HUDEP-2 (cell line): Measurements from ENCODE around the gene EPHA3.

Experiments
- DNase-seq, 76 experiments: peaks; one replicate each; lab custom pipeline; 2025; ENCODE audit not compliant: unreplicated experiment in 76 of 76; lab: John Stamatoyannopoulos, UW

The EPHA3 gene

DNA sequence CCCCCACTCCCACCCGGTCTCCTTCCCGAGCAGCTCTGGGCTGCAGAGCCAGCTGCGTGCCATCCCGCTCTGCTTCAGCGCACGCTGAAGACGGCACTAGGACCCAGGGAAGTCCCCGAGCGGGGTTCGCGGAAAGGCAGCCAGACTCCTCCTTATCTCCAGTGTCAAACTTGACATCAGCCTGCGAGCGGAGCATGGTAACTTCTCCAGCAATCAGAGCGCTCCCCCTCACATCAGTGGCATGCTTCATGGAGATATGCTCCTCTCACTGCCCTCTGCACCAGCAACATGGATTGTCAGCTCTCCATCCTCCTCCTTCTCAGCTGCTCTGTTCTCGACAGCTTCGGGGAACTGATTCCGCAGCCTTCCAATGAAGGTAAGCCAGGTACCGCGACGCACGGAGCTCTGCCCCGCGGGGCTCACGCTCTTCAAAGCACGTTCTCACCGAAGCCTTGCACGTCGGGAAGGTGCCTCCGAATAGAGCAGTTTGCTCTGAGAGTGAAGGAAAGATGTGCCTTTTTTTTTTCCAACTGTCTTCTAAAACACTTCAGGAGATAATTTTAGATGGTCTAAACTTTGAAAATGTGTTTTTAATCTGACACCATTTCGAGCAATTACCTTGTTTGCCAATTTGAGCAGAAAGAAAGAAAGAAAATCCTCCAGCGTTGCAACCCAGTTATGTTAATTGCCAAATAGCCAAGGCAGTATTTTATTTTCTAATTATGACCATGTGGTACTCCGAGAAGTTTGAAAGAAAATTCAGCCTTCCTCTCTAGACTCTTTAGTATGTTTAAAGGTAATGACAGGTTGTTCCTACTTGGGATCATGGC is at the start of gene EPHA3:
Gene EPHA3 (plus strand): TSS at position 161 of the 830 bp plus-strand sequence. CDS start 128 bp downstream, at position 289.
- peak in 49 of 76 experiments; percentile 1 to 82 (median 37) for DNase-seq

DNA sequence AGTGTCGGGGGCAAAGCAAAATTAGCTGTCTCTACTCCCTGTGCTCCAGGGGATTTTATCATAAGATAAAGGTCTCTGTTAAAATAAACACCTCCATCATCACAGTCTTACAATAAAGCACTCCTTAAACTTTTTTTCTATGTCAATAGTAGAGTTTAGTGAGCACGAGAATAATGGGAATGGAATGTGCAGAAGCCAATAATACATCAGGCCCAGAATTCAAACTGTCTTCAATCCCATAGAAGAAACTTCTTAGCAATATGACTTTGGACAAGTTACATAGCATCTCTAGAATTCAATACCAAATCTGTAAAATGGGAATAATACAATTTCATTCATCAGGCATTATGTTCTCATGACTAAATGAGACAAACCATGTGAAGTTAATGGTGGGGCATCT is 49.0 kb upstream of the EPHA3 start:
- DNase-seq, result no peak

DNA sequence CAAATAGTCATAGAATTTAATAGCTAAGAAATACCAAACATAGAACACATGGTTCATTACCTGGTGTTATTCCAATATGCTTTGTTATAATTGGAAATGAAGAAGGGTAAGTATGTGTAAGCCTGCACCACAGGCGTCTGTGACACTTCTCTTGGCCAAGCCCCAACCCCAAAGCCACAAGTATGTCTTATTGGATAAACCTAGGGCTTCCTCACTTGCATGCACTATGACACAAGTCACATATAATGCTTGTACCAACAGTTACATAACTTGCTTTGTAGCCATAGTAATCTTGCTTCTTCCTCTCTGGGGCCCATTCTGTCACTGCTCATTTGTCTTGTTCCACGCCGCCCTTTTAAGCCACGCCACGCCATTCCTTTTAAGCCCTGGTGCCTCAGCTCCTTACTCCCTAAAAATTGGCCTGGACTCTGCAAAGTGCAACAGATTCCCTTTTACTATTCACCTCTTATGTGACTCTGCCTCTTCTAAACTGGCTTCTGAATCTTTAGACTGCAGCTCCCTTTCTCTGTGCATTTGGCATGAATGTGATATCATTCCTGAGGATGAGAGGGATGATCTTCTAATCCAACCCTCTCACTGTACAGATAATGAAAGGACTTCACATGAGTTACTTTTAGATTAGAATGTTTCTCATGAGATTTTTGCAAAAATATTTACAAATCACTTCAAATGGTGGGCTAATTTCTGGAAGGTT is 48.1 kb upstream of the EPHA3 start:
- no peak for DNase-seq

DNA sequence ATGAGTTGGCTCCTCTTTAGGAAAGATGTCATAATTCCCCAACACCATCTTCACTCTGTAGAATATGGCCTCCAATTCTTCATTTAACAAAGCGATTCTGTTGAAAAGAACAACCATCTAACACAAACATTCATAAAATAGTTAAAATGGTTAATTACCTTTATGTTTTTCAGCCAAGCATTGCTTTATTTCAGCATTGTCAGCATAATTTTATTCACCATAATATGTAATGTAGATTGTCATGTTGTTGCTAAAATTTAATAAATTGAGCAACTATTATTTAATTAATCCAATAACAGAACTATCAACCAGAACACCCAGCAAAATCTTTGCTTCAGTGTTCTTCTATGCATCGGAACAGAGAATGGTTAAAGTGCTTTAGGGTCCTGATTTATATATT is 46.2 kb upstream of the EPHA3 start:
- DNase-seq, result no peak

DNA sequence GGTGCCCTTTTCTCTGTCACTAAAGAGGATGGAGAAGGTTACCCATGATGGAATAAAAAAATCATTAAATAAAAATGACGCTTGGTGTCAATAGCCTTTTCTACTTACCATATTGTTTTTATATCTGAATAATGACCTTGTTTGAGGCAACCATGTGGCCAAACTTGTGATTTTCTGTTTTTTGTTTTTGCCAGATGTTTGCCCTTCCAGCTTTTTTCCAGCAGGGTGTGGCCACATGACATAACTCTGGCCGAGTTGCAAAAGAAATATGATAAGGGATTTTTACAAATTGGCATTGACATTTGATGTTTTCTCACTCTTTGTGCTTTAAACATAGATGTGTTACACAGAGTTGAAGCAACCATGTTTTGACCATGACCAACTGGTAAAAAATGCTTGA is 39.7 kb upstream of the EPHA3 start:
- DNase-seq, result no peak

DNA sequence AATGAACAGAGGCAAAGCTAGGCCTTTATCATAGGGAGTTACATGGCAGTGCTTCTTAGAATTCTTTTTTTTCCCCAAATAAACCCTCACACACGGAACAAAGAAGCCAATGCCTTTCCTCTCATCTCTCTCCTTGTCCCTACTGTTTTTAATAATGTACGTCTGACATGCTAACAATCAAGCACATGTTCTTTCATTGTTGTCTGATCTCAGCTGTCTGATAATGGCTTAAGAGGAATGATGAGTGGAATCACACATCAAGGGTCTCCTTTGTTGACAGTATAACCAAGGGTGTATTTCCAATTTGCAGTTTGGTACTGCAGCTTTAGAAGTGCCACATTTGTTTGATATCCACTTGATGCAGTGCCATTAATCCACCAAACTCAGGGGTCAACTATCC is 34.8 kb upstream of the EPHA3 start:
- no peak for DNase-seq

DNA sequence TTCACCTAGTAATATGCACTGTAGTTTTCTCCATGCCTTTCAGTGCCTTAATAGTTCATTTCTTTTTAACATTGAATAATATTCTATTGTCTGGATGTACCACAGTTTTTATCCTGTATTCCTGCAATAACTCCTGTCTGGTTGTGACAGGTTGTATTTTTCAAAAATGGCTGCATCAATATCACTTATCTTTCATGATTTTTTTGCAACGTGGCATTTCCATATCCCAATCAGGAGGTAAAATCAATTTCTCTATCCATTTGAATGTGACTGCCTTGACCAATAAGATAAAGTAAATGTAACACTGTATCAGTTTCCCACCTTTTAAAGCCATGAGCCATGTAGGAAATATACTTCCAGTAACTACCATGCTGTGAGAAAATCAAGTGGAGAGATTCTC is 27.5 kb upstream of the EPHA3 start:
- DNase-seq, result no peak

DNA sequence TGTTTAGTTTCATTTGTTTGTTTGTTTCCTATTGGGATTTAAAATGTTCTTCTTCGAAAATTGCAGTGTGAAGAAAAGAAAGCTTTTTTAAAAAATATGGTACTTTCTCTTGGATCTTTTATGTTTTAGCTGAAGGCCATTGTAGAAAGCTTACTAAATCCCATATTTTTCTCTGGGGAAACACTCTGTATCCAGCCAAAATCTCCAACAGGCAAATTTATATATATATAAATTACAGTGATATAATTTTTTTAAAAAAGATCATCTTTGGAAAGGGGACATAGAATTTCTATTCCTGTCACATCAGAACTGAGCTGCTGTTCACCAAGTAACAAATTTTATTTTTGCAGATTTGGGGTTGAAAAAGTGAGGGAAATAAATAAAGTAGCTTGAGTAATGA is 19.6 kb upstream of the EPHA3 start:
- no peak for DNase-seq

DNA sequence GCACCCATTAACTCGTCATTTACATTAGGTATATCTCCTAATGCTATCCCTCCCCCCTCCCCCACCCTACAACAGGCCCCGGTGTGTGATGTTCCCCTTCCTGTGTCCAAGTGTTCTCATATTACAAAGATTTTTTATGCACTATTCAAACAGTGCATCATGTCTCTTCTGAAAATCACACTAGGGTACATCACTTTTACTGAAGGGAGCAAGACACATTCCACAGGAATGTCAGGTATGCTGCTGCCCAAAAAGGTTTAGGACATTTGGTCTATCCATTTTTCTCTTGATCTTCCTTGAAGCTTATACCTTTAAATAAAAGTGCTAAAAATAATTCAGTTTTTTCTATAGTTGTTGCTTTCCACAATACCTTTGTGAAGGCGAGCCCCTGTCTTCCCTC is 9.2 kb upstream of the EPHA3 start:
- no peak for DNase-seq

DNA sequence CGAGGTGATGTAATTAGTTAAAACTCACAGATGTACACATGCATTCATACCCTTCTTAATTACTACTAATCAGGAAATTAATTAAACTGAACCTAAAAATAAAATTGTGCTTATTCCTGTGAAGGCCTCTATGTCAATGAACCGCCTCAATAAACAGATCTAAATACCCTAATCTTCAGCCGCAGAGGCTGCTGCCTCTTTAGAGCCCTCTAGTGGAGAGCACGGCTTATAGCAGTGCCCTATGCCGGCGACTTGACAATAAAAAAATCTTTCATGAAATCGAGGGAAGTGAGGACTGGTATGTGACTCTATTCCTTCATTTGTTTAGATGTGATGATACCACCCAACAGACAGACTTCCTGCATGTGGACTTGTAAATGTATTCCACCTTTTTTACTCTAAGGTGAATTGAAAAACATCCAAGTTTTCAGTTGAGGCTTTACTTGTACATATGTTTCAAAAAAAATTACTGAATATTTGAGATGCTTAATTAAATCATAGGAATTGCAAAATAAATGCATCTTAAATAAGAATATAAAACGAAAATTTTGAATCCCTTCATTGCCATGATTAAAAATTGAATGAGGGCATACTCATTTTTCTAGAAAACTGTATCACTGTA is 8.3 kb upstream of the EPHA3 start:
- peak in 33 of 76 experiments; percentile 0 to 65 (median 10) for DNase-seq

DNA sequence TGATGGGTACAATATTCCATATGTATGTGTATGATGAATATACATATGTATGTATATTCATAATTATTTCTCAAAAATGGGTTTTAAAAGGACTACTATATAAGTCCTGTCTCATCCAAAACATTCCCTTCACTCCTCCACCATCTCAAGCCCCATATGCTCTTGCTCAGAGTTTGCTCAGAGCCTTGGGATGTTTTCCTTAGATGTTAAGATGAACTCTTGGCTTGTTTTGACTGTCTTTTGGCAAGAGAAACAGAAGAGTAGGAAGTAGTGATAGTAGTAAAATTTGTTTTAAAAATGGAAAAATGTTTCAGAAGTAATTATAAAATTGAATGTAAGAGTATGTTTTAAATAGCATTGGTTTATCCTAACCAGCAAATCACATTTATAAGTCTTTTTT is 6.2 kb upstream of the EPHA3 start:
- DNase-seq, result no peak

DNA sequence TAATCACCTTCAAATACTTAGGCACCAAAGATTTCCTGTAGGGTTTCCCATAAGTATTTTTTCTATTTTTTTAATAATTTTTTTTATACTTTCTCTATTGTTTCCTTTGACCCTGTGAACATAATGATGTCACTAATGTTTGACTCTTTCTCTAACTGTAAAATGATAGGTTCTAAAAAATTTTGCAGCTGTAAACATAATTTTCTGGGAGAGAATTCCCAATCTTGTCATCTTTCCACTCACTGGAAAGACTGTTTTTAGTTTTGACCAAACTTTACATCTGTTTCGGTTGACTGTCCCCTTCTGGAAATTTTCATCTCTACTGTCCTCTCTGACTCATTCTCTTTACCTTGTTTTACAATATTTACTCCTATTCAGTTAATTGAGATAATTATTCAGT is 5.5 kb upstream of the EPHA3 start:
- no peak for DNase-seq

DNA sequence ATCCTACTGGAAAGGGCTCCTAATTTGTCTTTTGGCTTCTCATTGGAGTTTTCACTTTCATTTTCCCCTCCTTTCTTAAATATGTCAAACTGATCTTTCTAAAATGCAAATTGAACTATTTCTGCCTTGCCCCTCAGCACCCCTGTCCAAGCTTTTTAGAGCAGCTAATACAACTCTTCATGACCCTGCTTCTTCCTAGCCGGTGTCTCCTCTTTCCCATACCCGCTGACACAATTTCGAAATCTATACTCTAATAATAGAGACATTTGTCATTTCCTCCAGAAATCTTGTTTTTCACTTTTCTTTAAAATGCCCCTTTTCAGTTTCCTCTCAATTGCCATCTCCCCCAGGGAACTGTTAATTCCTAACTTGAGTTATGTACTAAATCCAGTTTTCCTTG is 2.9 kb upstream of the EPHA3 start:
- DNase-seq, result no peak

DNA sequence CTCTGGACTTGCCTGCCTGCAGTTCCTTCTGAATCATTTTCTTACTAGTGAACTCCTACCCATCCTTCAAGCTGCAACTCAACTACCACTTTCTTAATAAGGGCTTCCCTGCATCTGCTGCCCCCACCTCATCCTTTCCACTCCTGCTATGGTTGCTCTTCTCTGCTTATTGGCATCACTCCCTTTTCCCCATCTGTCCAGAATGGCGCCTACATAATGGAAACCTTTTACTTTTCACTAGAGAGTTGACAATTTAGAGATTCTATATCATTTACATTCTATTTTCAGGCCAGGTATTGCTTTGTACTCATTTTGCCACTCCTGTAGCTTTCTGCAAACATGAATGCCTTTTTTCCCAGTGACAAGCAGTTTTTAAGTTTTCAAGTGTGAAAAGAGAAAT is 1.9 kb upstream of the EPHA3 start:
- DNase-seq, result no peak

DNA sequence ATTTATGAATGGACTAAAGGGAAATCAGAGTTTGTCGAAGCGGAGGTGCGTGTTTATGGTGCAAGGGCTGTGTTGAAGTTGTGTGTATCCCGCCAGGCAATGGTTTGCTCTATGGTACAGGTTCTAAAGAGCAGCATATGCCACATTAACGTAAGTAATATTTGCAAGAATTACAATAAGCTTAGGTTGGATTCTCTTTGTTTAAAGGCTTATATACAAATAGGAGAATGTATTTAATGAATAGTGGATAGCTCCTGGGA is 800 bp downstream of the EPHA3 start:
- no peak for DNase-seq

DNA sequence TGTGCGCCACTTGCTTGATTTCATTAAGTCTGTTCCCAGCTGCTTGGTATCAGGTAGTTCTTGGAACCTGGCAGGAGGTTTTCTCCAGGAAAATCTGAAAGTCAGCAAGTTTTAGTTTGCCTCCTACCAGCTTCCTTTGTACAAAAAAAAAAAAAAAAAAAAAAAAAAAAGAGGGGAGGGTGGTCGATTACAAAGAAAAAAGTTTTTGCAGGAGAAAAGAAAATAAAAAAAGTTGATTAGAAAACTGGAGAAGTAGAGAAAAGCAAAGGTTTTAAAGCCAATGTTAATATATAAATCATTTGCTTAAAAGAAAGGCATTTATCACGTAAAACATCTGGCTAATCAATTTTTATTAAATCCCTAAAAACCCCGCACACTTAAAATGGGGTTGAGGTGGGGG is 5.9 kb downstream of the EPHA3 start:
- DNase-seq, result no peak

DNA sequence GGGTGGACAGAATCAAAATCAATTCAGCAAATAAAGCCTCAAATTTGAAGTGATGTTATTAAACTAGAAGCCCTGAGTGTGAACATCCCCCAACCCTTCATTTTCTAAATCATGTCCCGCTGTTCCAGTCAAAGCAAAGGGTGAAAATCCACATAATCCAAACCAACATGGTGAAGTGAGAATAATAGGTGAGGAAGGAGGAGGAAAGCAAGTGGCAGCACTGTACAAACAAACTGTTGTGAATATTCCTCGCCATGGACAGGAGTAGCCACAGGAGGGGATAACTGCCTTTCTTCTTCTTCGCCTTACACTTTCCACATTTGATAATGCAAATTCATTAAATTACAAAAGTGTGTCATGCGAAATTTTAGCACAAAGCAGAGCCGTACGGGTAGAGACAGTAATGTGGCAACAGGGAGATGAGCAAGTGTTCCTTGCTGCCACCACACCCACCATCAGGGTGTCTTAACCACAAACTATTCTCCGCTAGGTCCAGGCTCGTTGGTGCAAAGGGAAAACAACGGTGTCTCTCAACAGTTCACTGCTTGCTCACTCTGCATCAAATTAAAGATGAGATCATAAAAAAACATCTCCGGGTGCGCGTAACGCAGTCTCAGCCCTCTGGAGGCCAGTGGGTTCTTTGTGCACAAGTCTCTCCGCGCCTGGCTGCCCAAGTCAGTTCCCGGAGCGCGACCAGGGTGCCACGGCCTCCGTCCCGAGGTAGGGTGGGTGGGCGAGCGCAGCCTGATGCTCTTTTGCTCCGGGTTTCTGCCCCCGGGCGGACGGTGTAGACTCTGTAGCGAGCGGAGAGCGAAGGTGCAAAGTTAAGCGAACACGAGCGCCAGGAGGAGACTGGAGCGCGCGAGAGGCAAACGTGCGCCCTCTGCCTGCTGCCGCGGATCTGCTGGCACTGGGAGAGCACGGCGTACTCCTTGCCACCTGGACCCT is 6.7 kb downstream of the EPHA3 start:
- DNase-seq, result peak in 16 of 76 experiments; percentile 0 to 36 (median 6)

DNA sequence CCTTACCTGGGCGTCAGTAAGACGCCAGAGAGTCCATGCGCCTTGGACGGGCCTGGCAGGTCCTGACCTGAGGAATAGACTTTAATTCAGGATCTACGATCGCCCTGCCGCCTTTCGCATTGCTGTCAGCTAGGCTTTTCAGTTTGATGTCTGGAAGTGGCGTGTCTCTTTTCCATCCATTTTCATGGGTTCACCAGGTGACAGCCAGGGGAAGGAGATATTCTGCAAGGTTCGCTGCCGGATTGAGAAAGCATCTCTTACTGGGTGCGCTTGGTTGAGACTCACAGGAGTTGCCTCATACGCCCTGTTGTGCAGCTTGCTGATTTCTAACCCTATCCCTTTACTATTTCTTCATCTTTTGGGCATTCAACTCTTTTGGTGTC is 7.4 kb downstream of the EPHA3 start:
- DNase-seq, result no peak

DNA sequence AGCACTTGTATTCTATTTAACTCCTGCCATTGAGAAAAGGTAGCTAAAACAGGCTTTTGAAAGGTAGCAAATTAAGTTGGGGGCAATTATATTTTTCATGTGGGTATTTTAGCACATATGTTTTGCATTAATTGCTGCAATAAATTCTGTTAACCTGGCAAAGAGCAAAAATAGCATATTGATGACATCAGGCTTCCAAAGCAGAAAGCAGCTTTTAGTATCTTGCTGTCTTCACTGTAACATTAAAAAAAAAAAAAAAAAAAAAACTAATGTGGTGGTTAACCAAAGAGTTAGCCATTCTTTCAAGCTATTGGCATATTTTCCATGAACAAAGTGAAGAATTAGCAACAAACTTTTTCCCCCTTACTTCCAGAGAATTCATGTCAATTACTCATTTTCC is 9.1 kb downstream of the EPHA3 start:
- no peak for DNase-seq

DNA sequence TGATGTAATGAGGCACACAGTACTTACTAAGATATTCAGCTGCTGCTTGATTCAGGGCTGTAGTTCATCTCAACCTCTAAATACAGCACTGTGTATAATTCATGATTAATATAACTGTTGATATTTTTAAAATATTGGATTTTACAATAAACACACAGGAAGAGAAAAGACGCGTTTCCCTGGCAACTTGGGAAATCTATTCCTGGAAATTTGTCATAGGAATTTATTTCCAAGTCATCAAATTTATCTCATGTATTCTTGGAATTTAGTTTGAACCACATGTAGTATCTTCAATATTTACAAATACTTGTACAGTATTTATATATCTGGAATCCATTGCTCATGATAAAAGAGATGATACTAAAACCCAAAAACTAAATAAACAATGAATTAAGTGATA is 30.6 kb downstream of the EPHA3 start:
- DNase-seq, result no peak

DNA sequence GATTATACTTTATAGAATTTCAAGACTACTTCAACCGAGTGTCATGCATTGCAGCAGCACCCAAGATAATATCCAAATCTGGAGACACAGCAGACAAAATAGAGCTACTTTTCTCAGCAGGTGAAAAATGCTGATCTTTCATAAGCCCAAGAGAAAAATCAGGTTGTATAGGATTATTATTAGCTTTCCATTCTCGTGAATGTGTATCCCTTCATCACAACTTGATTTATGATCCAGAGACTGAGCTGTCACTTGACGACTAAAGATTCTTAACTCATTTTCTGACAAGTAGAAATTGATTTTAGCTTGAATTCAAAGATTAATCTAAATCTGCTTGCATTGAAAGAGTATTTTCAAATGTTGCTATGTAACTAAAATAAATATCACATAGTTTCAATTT is 32.4 kb downstream of the EPHA3 start:
- no peak for DNase-seq
